Mucosa of stomach (tissue), 1 donor: ENCODE measurements around the gene RBM44.
A peak's percentile ranks its signal among the peaks of the same experiment; 100 is the strongest.
"Not testable (repeated sequence)": the region's sequence is repeated elsewhere in the genome, so short reads cannot be mapped to it uniquely, and the experiment has no call there.

ENCODE experiments used
- H3K27me3 ChIP-seq: one replicate; pipeline ENCODE4 v1.7.0; 2013; ENCODE audit warnings: mild to moderate bottlenecking, low read length; ENCODE audit not compliant: control insufficient read depth, insufficient read depth
- H3K36me3 ChIP-seq: one replicate; pipeline ENCODE4 v1.7.0; 2013; ENCODE audit warnings: low read length; ENCODE audit not compliant: control insufficient read depth, insufficient read depth
- H3K4me1 ChIP-seq: one replicate; pipeline ENCODE4 v1.7.0; 2013; ENCODE audit warnings: mild to moderate bottlenecking, low read length; ENCODE audit not compliant: control insufficient read depth, insufficient read depth
- H3K4me3 ChIP-seq: one replicate; pipeline ENCODE4 v1.7.0; 2013; ENCODE audit warnings: low read length
- H3K9ac ChIP-seq: one replicate; pipeline ENCODE4 v1.7.0; 2013; ENCODE audit warnings: mild to moderate bottlenecking, low read length, moderate library complexity
- H3K9me3 ChIP-seq: one replicate; pipeline ENCODE4 v1.7.0; 2013; ENCODE audit warnings: mild to moderate bottlenecking, low read length, moderate library complexity; ENCODE audit not compliant: control insufficient read depth
- donor health status: Pancreatic carcinoma.

The RBM44 gene

DNA sequence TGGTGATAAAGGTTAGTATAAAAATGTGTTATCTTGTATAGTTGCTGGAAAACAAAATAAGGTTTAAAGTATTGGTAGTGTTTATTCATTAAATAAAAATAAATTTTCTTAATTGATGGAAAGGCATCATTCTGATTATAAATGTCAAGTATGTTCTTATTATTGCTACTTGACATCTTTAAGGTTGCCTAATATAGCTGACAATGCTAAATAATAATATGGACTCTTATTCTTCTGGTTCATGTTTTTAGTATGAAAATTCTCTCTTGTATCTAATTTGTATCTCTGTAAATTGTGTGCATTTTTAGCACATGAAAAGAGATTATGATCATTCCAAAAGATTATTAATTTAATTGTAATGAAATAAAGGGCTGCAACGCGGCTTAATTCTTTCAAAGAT lies 25.0 kb downstream of the RBM44 start:
- Histone ChIP-seq H3K27me3 (no peaks in the 10 kb centered on the region), H3K4me1 (no peaks in the 10 kb centered on the region), H3K36me3 (no peaks in the 10 kb centered on the region), H3K4me3 (no peak overlapping the region), H3K9me3 (no peaks in the 10 kb centered on the region), H3K9ac (no peak overlapping the region)

DNA sequence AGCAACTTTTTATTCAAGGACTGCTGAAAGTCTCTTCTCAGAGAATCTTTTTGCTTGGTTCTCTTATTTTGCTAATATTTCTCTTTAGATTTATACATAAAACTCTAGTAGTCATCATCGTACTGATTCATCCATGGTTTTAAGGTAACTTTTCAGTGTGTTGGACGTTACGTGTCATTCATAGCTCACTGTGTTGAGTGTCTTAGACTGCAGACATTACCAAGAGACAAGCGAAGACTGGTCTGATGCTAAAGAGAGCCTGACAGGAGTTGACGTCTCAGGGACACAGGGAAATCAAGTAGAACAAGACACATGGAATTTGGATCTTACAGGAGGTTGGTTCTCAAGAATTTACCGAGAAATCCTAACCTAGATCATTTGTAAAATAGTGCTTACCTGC lies 25.5 kb downstream of the RBM44 start:
- Histone ChIP-seq H3K4me3 (no peak overlapping the region), H3K4me1 (no peaks in the 10 kb centered on the region), H3K27me3 (no peaks in the 10 kb centered on the region), H3K9ac (no peak overlapping the region), H3K36me3 (no peaks in the 10 kb centered on the region), H3K9me3 (no peaks in the 10 kb centered on the region)

- Histone ChIP-seq H3K4me3 (no peak overlapping the region), H3K4me1 (no peaks in the 10 kb centered on the region), H3K36me3 (no peaks in the 10 kb centered on the region), H3K9ac (no peak overlapping the region), H3K27me3 (no peaks in the 10 kb centered on the region), H3K9me3 (no peaks in the 10 kb centered on the region)
Measured at GRCh38 chr2:237827421-237827987, 28.9 kb downstream of the RBM44 start.

DNA sequence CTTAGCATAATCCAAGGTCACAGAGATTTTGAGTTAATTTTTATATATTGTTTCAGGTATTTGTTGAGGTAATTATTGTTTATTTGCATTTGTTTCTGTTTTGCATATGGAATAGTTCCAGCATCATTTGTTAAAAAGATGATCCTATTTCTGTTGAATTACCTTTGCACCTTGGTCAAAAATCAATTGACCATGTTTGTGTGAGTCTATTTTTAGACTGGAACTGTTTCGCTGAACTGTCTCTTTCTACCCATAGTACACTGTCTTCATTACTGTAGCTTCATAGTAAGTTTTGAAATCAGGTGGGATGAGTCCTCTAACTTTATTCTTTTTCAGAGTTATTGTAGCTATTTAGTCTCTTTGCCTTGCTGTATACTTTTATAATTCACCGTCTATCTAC lies 31.9 kb downstream of the RBM44 start:
- no peaks in the 10 kb centered on the region for H3K27me3 ChIP-seq
- no peak overlapping the region for H3K4me3 ChIP-seq
- H3K9ac ChIP-seq = no peak overlapping the region
- H3K36me3 ChIP-seq = no peaks in the 10 kb centered on the region
- H3K9me3 ChIP-seq = no peaks in the 10 kb centered on the region
- H3K4me1 ChIP-seq = no peaks in the 10 kb centered on the region

- Histone ChIP-seq H3K9ac (no peak overlapping the region), H3K4me3 (no peak overlapping the region), H3K36me3 (no peaks in the 10 kb centered on the region), H3K9me3 (no peaks in the 10 kb centered on the region), H3K27me3 (no peaks in the 10 kb centered on the region), H3K4me1 (no peaks in the 10 kb centered on the region)
Measured at GRCh38 chr2:237833546-237833945, 35.0 kb downstream of the RBM44 start.

DNA sequence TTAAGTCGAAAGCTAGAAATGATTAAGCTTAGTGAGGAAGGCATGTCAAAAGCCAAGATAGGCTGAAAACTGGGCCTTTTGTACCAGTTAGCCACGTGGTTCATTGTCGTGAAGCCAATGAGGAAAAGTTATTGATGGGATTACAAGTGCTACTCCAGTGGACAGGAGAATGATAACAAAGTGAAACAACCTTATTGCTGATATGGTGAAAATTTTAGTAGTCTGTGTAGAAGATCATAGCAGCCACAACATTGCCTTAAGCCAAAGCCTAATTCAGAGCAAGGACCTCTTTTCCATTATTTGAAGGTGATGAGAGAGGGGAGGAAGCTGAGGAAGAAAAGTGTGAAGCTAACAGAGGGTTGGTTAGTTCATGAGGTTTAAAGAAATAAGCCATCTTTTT lies 36.8 kb downstream of the RBM44 start:
- Histone ChIP-seq H3K27me3 (no peaks in the 10 kb centered on the region), H3K36me3 (no peaks in the 10 kb centered on the region), H3K9me3 (no peaks in the 10 kb centered on the region), H3K4me3 (no peak overlapping the region), H3K4me1 (no peaks in the 10 kb centered on the region), H3K9ac (no peak overlapping the region)

GRCh38 chr2:237841051-237841450 lies 42.5 kb downstream of the RBM44 start:
- no peak overlapping the region for H3K9ac ChIP-seq
- H3K9me3 ChIP-seq = no peaks in the 10 kb centered on the region
- no peak overlapping the region for H3K4me3 ChIP-seq
- no peaks in the 10 kb centered on the region for H3K27me3 ChIP-seq
- no peaks in the 10 kb centered on the region for H3K36me3 ChIP-seq
- H3K4me1 ChIP-seq = no peaks in the 10 kb centered on the region

DNA sequence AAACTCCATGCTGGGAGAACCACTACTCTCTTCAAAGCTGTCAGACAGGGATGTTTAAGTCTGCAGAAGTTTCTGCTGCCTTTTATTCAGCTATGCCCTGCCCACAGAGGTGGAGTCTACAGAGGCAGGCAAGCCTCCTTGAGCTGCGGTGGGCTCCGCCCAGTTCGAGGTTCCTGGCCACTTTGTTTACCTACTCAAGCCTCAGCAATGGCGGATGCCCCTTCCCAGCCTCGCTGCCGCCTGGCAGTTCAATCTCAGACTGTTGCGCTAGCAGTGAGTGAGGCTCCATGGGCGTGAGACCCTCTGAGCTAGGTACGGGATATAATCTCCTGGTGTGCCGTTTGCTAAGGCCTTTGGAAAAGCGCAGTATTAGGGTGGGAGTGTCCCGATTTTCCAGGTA lies 50.4 kb downstream of the RBM44 start:
- H3K27me3 ChIP-seq, H3K9ac ChIP-seq, H3K4me3 ChIP-seq, H3K4me1 ChIP-seq, H3K9me3 ChIP-seq, H3K36me3 ChIP-seq: not testable (repeated sequence)

- Histone ChIP-seq H3K4me1 (peaks cover 9% of the 10 kb centered on the region), H3K36me3 (no peaks in the 10 kb centered on the region), H3K9ac (no peak overlapping the region)
Measured at GRCh38 chr2:237854295-237854694, 55.7 kb downstream of the RBM44 start.

DNA sequence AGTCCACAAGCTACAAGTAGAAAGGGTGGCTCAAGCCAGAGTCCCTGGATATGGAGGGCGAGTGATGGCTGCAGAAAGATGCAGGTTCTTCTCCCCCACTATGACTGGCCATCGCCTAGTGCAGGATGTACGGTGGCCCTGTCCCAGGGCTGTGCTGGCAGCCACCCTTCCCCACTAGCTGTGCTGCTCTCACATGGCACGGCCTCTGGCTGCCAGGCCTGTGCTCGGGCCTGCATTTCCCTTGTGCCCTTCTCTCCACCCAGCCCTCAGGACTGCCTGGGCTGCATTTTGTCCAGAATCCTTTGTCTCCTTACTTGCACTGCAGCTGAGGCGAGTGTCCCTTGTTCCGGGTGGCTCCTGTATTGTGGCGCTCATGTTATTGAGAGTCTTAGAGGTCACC lies 59.2 kb downstream of the RBM44 start:
- Histone ChIP-seq H3K36me3 (no peaks in the 10 kb centered on the region), H3K9me3 (no peaks in the 10 kb centered on the region), H3K4me1 (peaks cover 33% of the 10 kb centered on the region), H3K9ac (no peak overlapping the region), H3K27me3 (peaks cover 5% of the 10 kb centered on the region), H3K4me3 (no peak overlapping the region)

More at GRCh38 chr2:237854295-237854694, 55.7 kb downstream of the RBM44 start:
- H3K27me3 ChIP-seq = no peaks in the 10 kb centered on the region
- no peak overlapping the region for H3K4me3 ChIP-seq
- no peaks in the 10 kb centered on the region for H3K9me3 ChIP-seq

DNA sequence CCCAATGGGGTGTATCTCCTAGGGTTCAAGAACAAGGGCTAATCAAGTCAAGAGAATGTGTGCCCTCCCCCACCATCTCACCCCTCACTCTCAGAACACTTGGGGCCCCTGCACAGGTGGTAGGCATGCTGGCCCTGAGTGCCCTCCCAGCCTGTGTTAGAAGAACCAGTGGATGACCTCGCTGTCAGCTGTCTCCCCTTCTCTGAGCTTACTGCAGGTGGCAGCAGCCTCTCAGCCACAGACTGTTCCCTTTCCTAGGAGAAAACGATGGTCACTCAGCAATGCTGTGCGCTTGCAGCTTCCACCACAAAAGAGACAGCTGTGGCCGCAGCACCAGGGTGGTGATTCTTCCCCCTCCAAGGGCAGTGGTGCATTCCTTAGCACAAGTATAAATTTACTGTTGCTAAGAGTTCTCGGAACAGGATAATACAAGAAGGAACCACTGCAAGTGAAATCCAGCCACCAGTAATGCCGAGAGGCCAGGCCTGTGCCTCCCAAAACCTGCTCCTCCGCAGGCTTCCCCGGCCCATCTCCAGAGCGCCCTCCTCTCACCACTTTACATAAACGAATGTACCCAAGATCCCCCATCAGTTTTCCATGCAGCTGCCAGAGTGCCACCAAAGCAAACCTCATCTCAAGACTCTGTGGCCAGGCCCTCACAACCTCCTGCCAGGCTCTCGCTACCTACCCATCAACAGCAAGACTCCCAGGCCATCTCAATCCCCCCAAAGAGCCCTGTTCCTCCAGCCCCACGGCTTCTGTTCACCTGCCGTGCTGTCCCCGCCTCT lies 59.9 kb downstream of the RBM44 start:
- Histone ChIP-seq H3K4me1 (peaks cover 33% of the 10 kb centered on the region), H3K36me3 (no peaks in the 10 kb centered on the region), H3K4me3 (no peak overlapping the region), H3K9ac (peak overlapping the region; percentile 26), H3K9me3 (no peaks in the 10 kb centered on the region), H3K27me3 (peaks cover 5% of the 10 kb centered on the region)

DNA sequence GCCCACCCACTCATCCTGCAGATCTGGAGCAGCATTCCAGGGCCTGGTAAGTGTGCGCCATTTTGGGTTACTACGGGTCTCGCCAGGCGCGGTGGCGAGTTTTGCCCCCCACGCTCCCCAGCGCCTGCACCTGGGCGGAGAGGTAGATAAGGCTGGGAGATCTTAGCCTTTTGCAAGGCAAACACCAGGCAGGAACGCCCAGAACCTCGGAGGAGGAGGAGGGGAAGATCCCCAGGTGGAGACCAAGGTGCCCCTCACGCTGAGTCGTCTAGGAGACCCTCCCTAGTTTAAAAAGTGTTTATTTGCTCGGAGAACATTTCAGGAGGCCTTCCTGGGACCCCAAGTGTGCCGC lies 60.5 kb downstream of the RBM44 start:
- Histone ChIP-seq H3K4me3 (no peak overlapping the region), H3K9me3 (no peaks in the 10 kb centered on the region), H3K36me3 (no peaks in the 10 kb centered on the region), H3K9ac (peak overlapping the region; percentile 26), H3K4me1 (peaks cover 33% of the 10 kb centered on the region), H3K27me3 (peaks cover 5% of the 10 kb centered on the region)
